Measurements from ENCODE around the gene KIAA1755.

The KIAA1755 gene

GRCh38 chr20:38192323-38192885 lies 68.1 kb downstream of the KIAA1755 start:
- Histone ChIP-seq H3K9me3 (no peaks in the 10 kb centered on the region), H3K4me1 (no peaks in the 10 kb centered on the region), H3K4me3 (no peak overlapping the region), H3K36me3 (replicated peaks) (no peaks in the 10 kb centered on the region), H3K27me3 (ENCODE audit: low read depth) (no peaks in the 10 kb centered on the region)
- no peak for DNase-seq (ENCODE audit: low spot score in 2 of 2)
- in situ Hi-C loops (cut with MboI; ENCODE audit: low sequenced_read_pairs): no loop called here

DNA sequence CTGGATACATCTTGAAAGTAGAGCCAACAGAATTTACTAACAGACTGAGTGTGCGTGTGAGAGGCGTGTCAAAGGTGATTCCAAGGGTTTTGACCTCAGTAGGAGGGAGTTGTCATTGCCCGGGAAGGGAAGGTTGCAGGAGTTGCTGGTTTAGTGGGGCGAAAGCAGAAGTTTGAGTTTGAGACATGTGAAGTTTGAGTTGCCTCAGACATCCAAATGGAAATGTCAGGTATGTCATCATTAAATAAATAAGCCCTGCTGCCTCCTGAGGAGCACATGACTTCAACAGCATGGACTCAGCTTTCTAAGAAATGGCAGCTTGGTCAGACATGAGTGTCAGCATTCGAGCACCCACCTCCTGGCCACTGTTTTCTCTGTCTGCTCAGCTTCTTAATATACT lies 68.9 kb downstream of the KIAA1755 start:
- Histone ChIP-seq H3K27me3 (ENCODE audit: low read depth) (no peaks in the 10 kb centered on the region), H3K4me3 (no peak overlapping the region), H3K9me3 (no peaks in the 10 kb centered on the region), H3K36me3 (replicated peaks) (no peaks in the 10 kb centered on the region), H3K4me1 (no peaks in the 10 kb centered on the region)
- no peak for DNase-seq (ENCODE audit: low spot score in 2 of 2)
- in situ Hi-C loops (cut with MboI; ENCODE audit: low sequenced_read_pairs): no loop called here

- Histone ChIP-seq H3K36me3 (replicated peaks) (no peaks in the 10 kb centered on the region), H3K9me3 (no peaks in the 10 kb centered on the region), H3K4me3 (no peak overlapping the region), H3K27me3 (ENCODE audit: low read depth) (no peaks in the 10 kb centered on the region), H3K4me1 (no peaks in the 10 kb centered on the region)
- DNase-seq (ENCODE audit: low spot score in 2 of 2): no peak
- in situ Hi-C loops (cut with MboI; ENCODE audit: low sequenced_read_pairs): no loop called here
Measured at GRCh38 chr20:38190936-38191371, 69.6 kb downstream of the KIAA1755 start.

- no peak for DNase-seq (ENCODE audit: low spot score in 2 of 2)
- H3K9me3 ChIP-seq: no peaks in the 10 kb centered on the region
- no peaks in the 10 kb centered on the region for H3K27me3 ChIP-seq (ENCODE audit: low read depth)
- no peak overlapping the region for H3K4me3 ChIP-seq
- H3K36me3 ChIP-seq (replicated peaks): no peaks in the 10 kb centered on the region
- H3K4me1 ChIP-seq: no peaks in the 10 kb centered on the region
- in situ Hi-C loops (cut with MboI; ENCODE audit: low sequenced_read_pairs): no loop called here
Measured at GRCh38 chr20:38190166-38190565, 70.4 kb downstream of the KIAA1755 start.

DNA sequence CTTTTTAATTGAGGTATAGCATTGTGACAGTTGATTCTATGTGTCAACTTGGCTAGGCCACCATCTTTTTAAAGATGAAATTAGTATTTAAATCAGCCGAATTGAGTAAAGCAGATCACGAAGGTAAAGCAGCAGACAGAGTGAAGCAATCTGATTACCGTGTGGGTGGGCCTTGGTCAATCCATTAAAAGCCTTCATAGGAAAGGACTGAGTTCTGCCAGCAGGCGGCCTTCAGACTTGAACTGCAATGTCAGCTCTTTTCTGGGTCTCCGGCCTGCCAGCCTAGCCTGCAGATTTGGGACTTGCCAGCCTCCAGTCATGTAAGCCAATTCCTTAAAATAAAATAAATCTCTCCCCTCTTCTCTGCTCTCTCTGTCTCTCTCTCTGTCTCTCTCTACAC lies 73.0 kb downstream of the KIAA1755 start:
- no peak for DNase-seq (ENCODE audit: low spot score in 2 of 2)

GRCh38 chr20:38186788-38187221 lies 73.7 kb downstream of the KIAA1755 start:
- H3K4me3 ChIP-seq: no peak overlapping the region
- no peaks in the 10 kb centered on the region for H3K9me3 ChIP-seq
- H3K27me3 ChIP-seq (ENCODE audit: low read depth): peaks cover 8% of the 10 kb centered on the region; the same call in 1 of the 2 replicates
- H3K36me3 ChIP-seq (replicated peaks): no peaks in the 10 kb centered on the region
- in situ Hi-C loops (cut with MboI; ENCODE audit: low sequenced_read_pairs): no loop called here
- no peaks in the 10 kb centered on the region for H3K4me1 ChIP-seq
- no peak for DNase-seq (ENCODE audit: low spot score in 2 of 2)

More for the DNA sequence above, 73.0 kb downstream of the KIAA1755 start:
- H3K27me3 ChIP-seq (ENCODE audit: low read depth): peaks cover 5% of the 10 kb centered on the region; the same call in 1 of the 2 replicates
- H3K4me3 ChIP-seq: no peak overlapping the region
- in situ Hi-C loops (cut with MboI; ENCODE audit: low sequenced_read_pairs): no loop called here
- no peaks in the 10 kb centered on the region for H3K4me1 ChIP-seq
- H3K9me3 ChIP-seq: no peaks in the 10 kb centered on the region
- no peaks in the 10 kb centered on the region for H3K36me3 ChIP-seq (replicated peaks)

DNA sequence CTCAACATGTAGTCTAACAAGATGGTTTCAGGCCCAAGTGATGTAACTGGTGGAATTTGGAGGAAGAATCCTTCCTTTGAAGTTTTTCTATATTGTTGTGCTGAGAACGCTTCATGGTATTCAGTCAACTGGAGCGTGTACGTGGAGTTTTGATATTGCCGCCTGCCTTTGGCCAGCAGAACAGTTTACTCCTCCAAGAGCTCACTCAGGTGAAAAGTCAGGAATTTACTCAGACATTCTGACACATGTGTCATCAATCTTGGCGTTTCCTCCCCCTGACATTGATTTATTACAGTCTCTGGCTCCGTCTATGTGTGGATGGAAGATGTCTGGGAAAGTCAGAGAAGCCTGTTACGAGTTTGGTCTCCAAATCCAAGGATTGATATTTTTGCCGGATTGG lies 76.4 kb downstream of the KIAA1755 start:
- Histone ChIP-seq H3K27me3 (ENCODE audit: low read depth) (peaks cover 9% of the 10 kb centered on the region; the same call in 1 of the 2 replicates), H3K9me3 (no peaks in the 10 kb centered on the region), H3K4me3 (no peak overlapping the region), H3K4me1 (no peaks in the 10 kb centered on the region), H3K36me3 (replicated peaks) (no peaks in the 10 kb centered on the region)
- in situ Hi-C loops (cut with MboI; ENCODE audit: low sequenced_read_pairs): no loop called here
- no peak for DNase-seq (ENCODE audit: low spot score in 2 of 2)

GRCh38 chr20:38181971-38182370 lies 78.6 kb downstream of the KIAA1755 start:
- Histone ChIP-seq H3K27me3 (ENCODE audit: low read depth) (peaks cover 9% of the 10 kb centered on the region; the same call in 1 of the 2 replicates), H3K4me3 (no peak overlapping the region), H3K4me1 (no peaks in the 10 kb centered on the region), H3K9me3 (no peaks in the 10 kb centered on the region), H3K36me3 (replicated peaks) (no peaks in the 10 kb centered on the region)
- in situ Hi-C loops (cut with MboI; ENCODE audit: low sequenced_read_pairs): no loop called here
- no peak for DNase-seq (ENCODE audit: low spot score in 2 of 2)

- in situ Hi-C loops (cut with MboI; ENCODE audit: low sequenced_read_pairs): no loop called here
- no peaks in the 10 kb centered on the region for H3K36me3 ChIP-seq (replicated peaks)
- H3K4me3 ChIP-seq: no peak overlapping the region
- H3K4me1 ChIP-seq: no peaks in the 10 kb centered on the region
- peaks cover 9% of the 10 kb centered on the region; the same call in 1 of the 2 replicates for H3K27me3 ChIP-seq (ENCODE audit: low read depth)
- no peaks in the 10 kb centered on the region for H3K9me3 ChIP-seq
- DNase-seq (ENCODE audit: low spot score in 2 of 2): no peak
Measured at GRCh38 chr20:38181207-38181801, 79.2 kb downstream of the KIAA1755 start.

DNA sequence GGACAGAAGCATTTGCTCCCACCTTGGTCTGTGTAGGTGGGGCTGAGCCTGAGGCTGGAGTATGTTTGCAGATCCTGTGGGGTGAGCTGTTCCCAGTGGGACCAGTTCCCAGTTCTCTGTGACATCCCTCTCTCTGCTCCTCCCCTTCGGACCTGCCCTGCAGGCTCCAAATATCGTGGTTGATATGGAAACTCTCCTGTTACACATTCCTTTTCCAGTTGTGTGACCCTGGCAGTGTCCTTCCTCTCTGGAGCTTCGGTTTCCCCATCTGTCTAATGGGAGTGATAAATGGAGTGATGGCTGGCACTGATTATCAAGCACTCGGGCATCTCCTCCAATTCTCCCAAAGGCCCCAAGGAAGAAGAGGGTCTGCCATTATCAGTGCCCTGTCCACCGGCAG lies 79.8 kb downstream of the KIAA1755 start:
- Histone ChIP-seq H3K4me1 (no peaks in the 10 kb centered on the region), H3K4me3 (no peak overlapping the region), H3K36me3 (replicated peaks) (no peaks in the 10 kb centered on the region), H3K27me3 (ENCODE audit: low read depth) (peaks cover 9% of the 10 kb centered on the region; the same call in 1 of the 2 replicates), H3K9me3 (no peaks in the 10 kb centered on the region)
- DNase-seq (ENCODE audit: low spot score in 2 of 2): no peak
- in situ Hi-C loops (cut with MboI; ENCODE audit: low sequenced_read_pairs): no loop called here

DNA sequence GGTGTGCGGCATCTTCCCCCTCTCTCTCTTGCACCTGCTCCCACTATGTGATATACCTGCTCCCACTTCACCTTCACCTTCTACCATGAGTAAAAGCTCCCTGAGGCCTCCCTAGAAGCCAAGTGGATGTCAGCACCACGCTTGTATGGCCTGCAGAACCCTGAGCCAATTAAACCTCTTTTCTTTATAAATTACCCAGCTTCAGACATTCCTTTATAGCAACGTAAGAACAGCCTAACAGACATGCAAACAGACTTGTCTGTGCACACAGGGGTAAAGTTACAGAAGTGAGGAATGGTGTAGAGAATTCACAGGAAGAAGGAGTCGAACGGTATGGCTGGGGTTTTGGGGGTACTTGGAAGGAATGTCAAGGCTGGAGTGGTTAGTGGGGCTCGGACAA lies 80.7 kb downstream of the KIAA1755 start:
- Histone ChIP-seq H3K36me3 (replicated peaks) (no peaks in the 10 kb centered on the region), H3K4me3 (no peak overlapping the region), H3K27me3 (ENCODE audit: low read depth) (peaks cover 9% of the 10 kb centered on the region; the same call in 1 of the 2 replicates), H3K9me3 (no peaks in the 10 kb centered on the region), H3K4me1 (no peaks in the 10 kb centered on the region)
- in situ Hi-C loops (cut with MboI; ENCODE audit: low sequenced_read_pairs): no loop called here
- no peak for DNase-seq (ENCODE audit: low spot score in 2 of 2)

DNA sequence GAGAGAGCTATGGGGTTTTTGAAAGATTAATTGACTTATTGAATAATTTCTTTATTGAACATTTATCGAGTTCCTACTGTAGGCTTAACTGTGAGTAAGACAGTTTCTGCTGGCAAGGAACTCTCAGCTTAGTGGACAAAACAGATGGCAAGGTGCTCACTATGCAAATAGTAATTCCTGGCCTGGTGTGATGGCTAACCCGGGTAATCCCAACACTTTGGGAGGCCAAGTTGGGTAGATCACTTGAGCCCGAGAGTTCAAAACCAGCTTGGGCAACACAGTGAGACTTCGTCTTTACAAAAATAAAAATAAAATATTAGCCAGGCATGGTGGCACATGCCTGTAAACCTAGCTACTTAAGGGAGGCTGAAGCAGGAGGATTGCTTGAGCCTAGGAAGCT lies 82.0 kb downstream of the KIAA1755 start:
- Histone ChIP-seq H3K27me3 (ENCODE audit: low read depth) (0 out of 2 replicates have a peak, but pooled peaks cover 9% of the 10 kb centered on the region), H3K4me1 (no peaks in the 10 kb centered on the region), H3K4me3 (no peak overlapping the region), H3K36me3 (replicated peaks) (no peaks in the 10 kb centered on the region), H3K9me3 (no peaks in the 10 kb centered on the region)
- in situ Hi-C loops (cut with MboI; ENCODE audit: low sequenced_read_pairs): no loop called here
- no peak for DNase-seq (ENCODE audit: low spot score in 2 of 2)

DNA sequence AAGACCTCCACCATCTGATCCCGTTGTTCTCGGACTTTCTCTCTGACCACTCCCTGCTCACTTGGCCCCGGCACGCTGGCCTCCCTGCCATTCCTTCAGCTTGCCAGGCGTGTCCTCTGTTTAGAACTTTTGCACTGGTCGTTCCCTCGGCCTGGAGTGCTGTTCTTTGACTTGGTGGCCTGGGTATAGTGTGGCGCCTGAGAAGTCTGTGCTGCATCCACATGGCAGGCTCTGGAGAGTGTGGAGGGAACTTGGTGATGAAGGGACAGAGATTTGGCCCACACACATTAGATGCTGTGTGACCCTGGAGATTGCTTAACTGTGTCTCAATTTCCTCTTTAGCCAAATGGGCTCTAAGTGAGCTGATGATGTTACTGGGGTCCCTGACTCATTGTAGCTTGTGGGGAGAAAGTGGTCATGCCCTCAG lies 82.5 kb downstream of the KIAA1755 start:
- in situ Hi-C loops (cut with MboI; ENCODE audit: low sequenced_read_pairs): no loop called here
- H3K9me3 ChIP-seq: no peaks in the 10 kb centered on the region
- H3K27me3 ChIP-seq (ENCODE audit: low read depth): 0 out of 2 replicates have a peak, but pooled peaks cover 4% of the 10 kb centered on the region
- DNase-seq (ENCODE audit: low spot score in 2 of 2): no peak
- H3K36me3 ChIP-seq (replicated peaks): no peaks in the 10 kb centered on the region
- H3K4me3 ChIP-seq: no peak overlapping the region
- H3K4me1 ChIP-seq: no peaks in the 10 kb centered on the region

DNA sequence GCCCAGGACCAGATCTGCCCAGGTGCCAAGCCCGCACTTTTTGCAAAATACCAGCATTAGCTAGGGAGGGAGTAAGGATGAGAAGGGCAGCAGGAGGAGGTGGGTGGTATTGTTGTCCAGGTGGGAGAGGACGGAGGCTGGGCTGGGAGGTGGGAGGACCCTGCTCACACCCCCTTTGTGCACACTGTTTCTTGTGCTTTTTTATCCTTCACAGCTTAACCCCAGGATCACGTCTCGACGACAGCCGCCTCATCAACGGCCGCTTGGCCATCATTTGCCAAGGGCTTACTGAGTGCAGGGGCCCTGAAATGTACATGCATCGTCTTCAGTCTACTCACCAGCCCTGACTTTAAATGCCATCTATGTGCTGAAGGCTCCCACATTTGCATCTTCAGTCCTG lies 83.3 kb downstream of the KIAA1755 start:
- Histone ChIP-seq H3K4me1 (no peaks in the 10 kb centered on the region), H3K27me3 (ENCODE audit: low read depth) (0 out of 2 replicates have a peak, but pooled peaks cover 4% of the 10 kb centered on the region), H3K36me3 (replicated peaks) (no peaks in the 10 kb centered on the region), H3K4me3 (no peak overlapping the region), H3K9me3 (no peaks in the 10 kb centered on the region)
- no peak for DNase-seq (ENCODE audit: low spot score in 2 of 2)
- in situ Hi-C loops (cut with MboI; ENCODE audit: low sequenced_read_pairs): no loop called here

Measured in HAP-1 (cell line).